H4 (cell line): ENCODE results near the gene JAG2. TPM values are rescaled to one million over a fixed set of nuclear protein-coding genes. Genes with fewer than 3 reads are reported as not detected.

Experiments
- DNase-seq: peaks from one replicate; pipeline ENCODE4 v3.0.0-alpha.2; 2015; ENCODE audit warnings: low spot score
- total RNA-seq: library from RNA; depleted of rRNA; stranded (reverse); fragments of >200 nt; shearing (Covaris generic); gene quantifications from 2 replicates; pipeline ENCODE4 v1.2.3, GENCODE V29; 2014

The JAG2 gene
- total RNA-seq, 1 experiment from 2014 or later = 0.48 TPM

- DNase-seq = no peak
Observed at GRCh38 chr14:105165761-105166485, 2.7 kb downstream of the JAG2 start.

GRCh38 chr14:105165134-105165704, 3.4 kb downstream of the JAG2 start:
- no peak for DNase-seq

GRCh38 chr14:105163040-105163742, 5.4 kb downstream of the JAG2 start:
- no peak for DNase-seq

GRCh38 chr14:105162669-105162979, 6.0 kb downstream of the JAG2 start:
- no peak for DNase-seq

- no peak for DNase-seq
Observed at GRCh38 chr14:105161964-105162668, 6.5 kb downstream of the JAG2 start.

- DNase-seq = no peak
Observed at GRCh38 chr14:105161309-105161708, 7.3 kb downstream of the JAG2 start.

GRCh38 chr14:105160776-105161175, 7.8 kb downstream of the JAG2 start:
- DNase-seq = no peak

GRCh38 chr14:105159344-105159743, 9.2 kb downstream of the JAG2 start:
- no peak for DNase-seq

GRCh38 chr14:105158794-105159193, 9.8 kb downstream of the JAG2 start:
- no peak for DNase-seq

- no peak for DNase-seq
Observed at GRCh38 chr14:105157872-105158271, 10.7 kb downstream of the JAG2 start.

- no peak for DNase-seq
Observed at GRCh38 chr14:105156414-105157375, 11.9 kb downstream of the JAG2 start.

- no peak for DNase-seq
Observed at GRCh38 chr14:105155681-105156413, 12.7 kb downstream of the JAG2 start.

GRCh38 chr14:105155071-105155651, 13.4 kb downstream of the JAG2 start:
- no peak for DNase-seq

- DNase-seq = no peak
Observed at GRCh38 chr14:105154476-105154871, 14.1 kb downstream of the JAG2 start.

GRCh38 chr14:105153739-105154475, 14.7 kb downstream of the JAG2 start:
- no peak for DNase-seq

- DNase-seq = no peak
Observed at GRCh38 chr14:105153331-105153731, 15.2 kb downstream of the JAG2 start.

GRCh38 chr14:105152794-105153241, 15.8 kb downstream of the JAG2 start:
- DNase-seq = no peak

- DNase-seq = no peak
Observed at GRCh38 chr14:105151838-105152793, 16.5 kb downstream of the JAG2 start.
